IMR-90 (cell line): Measurements from ENCODE around the gene TMEM82. TPM values are rescaled to one million over a fixed set of nuclear protein-coding genes. Genes with fewer than 3 reads are reported as not detected.

Experiments used
- ATAC-seq: fragments of 200-7000 bp; cut with Tn5 transposase; 2 replicates; pipeline ENCODE4 v1.9.1; 2020; ENCODE audit warnings: low read depth, mild to moderate bottlenecking, moderate library complexity
- BruUV-seq: library from RNA; stranded (reverse); fragments of 400-500 nt; replicated peaks from 2 replicates; lab custom pipeline; 2021; lab: Mats Ljungman, UMichigan
- CTCF ChIA-PET: fragments of 300-600 bp; formaldehyde crosslinking; extraction: SDS; loops from one replicate; lab custom pipeline; 2021; ENCODE audit warnings: antibody characterized with exemption; lab: Yijun Ruan, JAX
- POLR2A ChIA-PET: fragments of 300-600 bp; sonication (Branson Sonifier 250); formaldehyde crosslinking; loops from one replicate; lab custom pipeline; 2022; ENCODE audit warnings: antibody characterized with exemption; ENCODE audit not compliant: unreplicated experiment; lab: Charles Lee
- DNase-seq: peaks from one replicate; pipeline ENCODE4 v3.0.0; 2013
- H2AFZ ChIP-seq: replicated peaks from 2 replicates; pipeline ENCODE3; 2013; ENCODE audit warnings: low read length, mild to moderate bottlenecking; ENCODE audit not compliant: poor library complexity
- H2AK5ac ChIP-seq: 2 replicates; pipeline ENCODE4 v1.6.1; 2013; ENCODE audit warnings: low read depth, low read length, inconsistent platforms
- H2AK9ac ChIP-seq: replicated peaks from 2 replicates; pipeline ENCODE3; 2013; ENCODE audit warnings: mild to moderate bottlenecking, low read depth, low read length, moderate library complexity; ENCODE audit not compliant: poor library complexity
- H2BK120ac ChIP-seq: 2 replicates; pipeline ENCODE4 v1.6.1; 2013; ENCODE audit warnings: low read depth, low read length, inconsistent platforms
- H2BK15ac ChIP-seq: 3 replicates; pipeline ENCODE4 v1.6.1; 2013; ENCODE audit warnings: low read depth, low read length, inconsistent platforms
- H2BK20ac ChIP-seq: 2 replicates; pipeline ENCODE4 v1.6.1; 2013; ENCODE audit warnings: low read depth, mild to moderate bottlenecking, inconsistent platforms, low read length, moderate library complexity
- H2BK5ac ChIP-seq: 2 replicates; pipeline ENCODE4 v1.6.1; 2013; ENCODE audit warnings: mild to moderate bottlenecking, low read depth, low read length, inconsistent platforms; ENCODE audit not compliant: poor library complexity, severe bottlenecking
- H3K14ac ChIP-seq: replicated peaks from 2 replicates; pipeline ENCODE4 v1.6.1; 2013; ENCODE audit warnings: low read depth, low read length, inconsistent platforms
- H3K18ac ChIP-seq: 2 replicates; pipeline ENCODE4 v1.6.1; 2013; ENCODE audit warnings: low read depth, low read length, control low read depth
- H3K23ac ChIP-seq: 2 replicates; pipeline ENCODE4 v1.6.1; 2013; ENCODE audit warnings: low read depth, low read length, inconsistent platforms
- H3K27ac ChIP-seq: 2 replicates; pipeline ENCODE4 v1.5.1; 2013; ENCODE audit warnings: mild to moderate bottlenecking, control low read depth, low read length; ENCODE audit not compliant: insufficient read depth
- H3K27me3 ChIP-seq: 2 replicates; pipeline ENCODE4 v1.6.1; 2013; ENCODE audit warnings: low read length; ENCODE audit not compliant: control insufficient read depth, insufficient read depth
- H3K36me3 ChIP-seq: 2 replicates; pipeline ENCODE4 v1.6.1; 2013; ENCODE audit warnings: low read length, mixed read lengths; ENCODE audit not compliant: control insufficient read depth, insufficient read depth
- H3K4ac ChIP-seq: 2 replicates; pipeline ENCODE4 v1.6.1; 2013; ENCODE audit warnings: low read depth, low read length, inconsistent platforms
- H3K4me1 ChIP-seq: 2 replicates; pipeline ENCODE4 v1.6.1; 2013; ENCODE audit warnings: low read length, mixed read lengths; ENCODE audit not compliant: control insufficient read depth, insufficient read depth
- H3K4me2 ChIP-seq: 2 replicates; pipeline ENCODE4 v1.6.1; 2013; ENCODE audit warnings: low read depth, mild to moderate bottlenecking, control low read depth, low read length, moderate library complexity
- H3K4me3 ChIP-seq: 2 replicates; pipeline ENCODE4 v1.5.1; 2013; ENCODE audit warnings: low read depth, mild to moderate bottlenecking, control low read depth, low read length, moderate library complexity; ENCODE audit not compliant: insufficient read depth
- H3K56ac ChIP-seq: 2 replicates; pipeline ENCODE4 v1.6.1; 2013; ENCODE audit warnings: low read length, inconsistent platforms; ENCODE audit not compliant: insufficient read depth; ENCODE audit errors: extremely low read depth
- H3K79me1 ChIP-seq, 2 experiments: 2 replicates each; pipeline ENCODE4 v1.6.1; 2013; ENCODE audit warnings: low read length in 2 of 2, inconsistent platforms in 1 of 2, low read depth in 1 of 2
- H3K9ac ChIP-seq: 2 replicates; pipeline ENCODE4 v1.6.1; 2013; ENCODE audit warnings: low read depth, low read length, control low read depth
- H3K9me1 ChIP-seq: 2 replicates; pipeline ENCODE4 v1.6.1; 2013; ENCODE audit warnings: low read length, inconsistent platforms; ENCODE audit not compliant: insufficient read depth
- H3K9me3 ChIP-seq: 2 replicates; pipeline ENCODE4 v1.6.1; 2013; ENCODE audit warnings: low read length; ENCODE audit not compliant: control insufficient read depth, insufficient read depth
- H4K20me1 ChIP-seq: 2 replicates; pipeline ENCODE4 v1.6.1; 2013; ENCODE audit warnings: low read length, inconsistent platforms; ENCODE audit not compliant: insufficient read depth
- H4K5ac ChIP-seq: 2 replicates; pipeline ENCODE4 v1.6.1; 2013; ENCODE audit warnings: mild to moderate bottlenecking, low read depth, low read length, control low read depth
- H4K8ac ChIP-seq, 2 experiments: 2 replicates each; pipeline ENCODE4 v1.6.1; 2013; ENCODE audit warnings: low read depth in 2 of 2, low read length in 2 of 2, control low read depth in 1 of 2, inconsistent platforms in 1 of 2
- H4K91ac ChIP-seq: 2 replicates; pipeline ENCODE4 v1.6.1; 2013; ENCODE audit warnings: low read depth, low read length, inconsistent platforms; ENCODE audit not compliant: insufficient read depth
- BHLHE40 ChIP-seq: fragments of 150-350 bp; IDR thresholded peaks from 2 replicates; pipeline ENCODE4 v1.6.1; 2016; ENCODE audit warnings: mild to moderate bottlenecking, low read depth, low read length
- CEBPB ChIP-seq: IDR thresholded peaks from 2 replicates; pipeline ENCODE4 v1.6.1; 2012; ENCODE audit warnings: low read depth, low read length, improper control_type of control experiment
- CTCF ChIP-seq: conservative IDR thresholded peaks from 2 replicates; pipeline ENCODE4 v1.5.1; 2012; ENCODE audit warnings: mild to moderate bottlenecking, low read depth, low read length, improper control_type of control experiment
- ELK1 ChIP-seq: fragments of 150-350 bp; IDR thresholded peaks from 2 replicates; pipeline ENCODE4 v1.6.1; 2016; ENCODE audit warnings: low read depth, mild to moderate bottlenecking, low read length, moderate library complexity, borderline replicate concordance
- FOS ChIP-seq: fragments of 150-350 bp; IDR thresholded peaks from 2 replicates; pipeline ENCODE4 v1.6.1; 2016; ENCODE audit warnings: low read depth, low read length
- MAFK ChIP-seq: IDR thresholded peaks from 2 replicates; pipeline ENCODE4 v1.6.1; 2012; ENCODE audit warnings: low read depth, low read length, improper control_type of control experiment
- MAZ ChIP-seq: IDR thresholded peaks from 2 replicates; pipeline ENCODE4 v1.6.1; 2012; ENCODE audit warnings: low read depth, mild to moderate bottlenecking, low read length, improper control_type of control experiment, moderate library complexity, borderline replicate concordance
- MXI1 ChIP-seq: IDR thresholded peaks from 2 replicates; pipeline ENCODE4 v1.6.1; 2012; ENCODE audit warnings: low read depth, mild to moderate bottlenecking, low read length, moderate library complexity, borderline replicate concordance
- NFE2L2 ChIP-seq: fragments of 150-350 bp; IDR thresholded peaks from 2 replicates; pipeline ENCODE4 v1.6.1; 2016; ENCODE audit warnings: low read depth, mild to moderate bottlenecking, low read length
- POLR2A ChIP-seq: IDR thresholded peaks from 2 replicates; pipeline ENCODE4 v1.6.1; 2012; ENCODE audit warnings: mild to moderate bottlenecking, low read depth, low read length
- RAD21 ChIP-seq: IDR thresholded peaks from 2 replicates; pipeline ENCODE4 v1.6.1; 2012; ENCODE audit warnings: low read length, improper control_type of control experiment
- RCOR1 ChIP-seq: IDR thresholded peaks from 2 replicates; pipeline ENCODE4 v1.6.1; 2012; ENCODE audit warnings: mild to moderate bottlenecking, low read length, improper control_type of control experiment; ENCODE audit not compliant: insufficient replicate concordance
- RFX5 ChIP-seq: IDR thresholded peaks from 2 replicates; pipeline ENCODE4 v1.8.0; 2012; ENCODE audit warnings: low read depth, mild to moderate bottlenecking, low read length, moderate library complexity
- SMC3 ChIP-seq: fragments of 150-350 bp; IDR thresholded peaks from 2 replicates; pipeline ENCODE4 v1.6.1; 2016; ENCODE audit warnings: low read depth, mild to moderate bottlenecking, antibody characterized with exemption, low read length, moderate library complexity
- USF2 ChIP-seq: fragments of 150-350 bp; IDR thresholded peaks from 2 replicates; pipeline ENCODE4 v1.6.1; 2017; ENCODE audit warnings: mild to moderate bottlenecking, antibody characterized with exemption, low read length, low read depth
- WGBS, 2 experiments: methylation state at CpG; one replicate each; pipeline versions ENCODE4 v1.1.5 to v1.1.7; 2013; ENCODE audit warnings: missing lambda C conversion rate in 2 of 2; ENCODE audit not compliant: insufficient read length in 1 of 2; ENCODE audit errors: extremely low coverage in 2 of 2; 5-methylcytosine and 5-hydroxymethylcytosine counted together
- dilution Hi-C: fragments of 300-500 bp; cut with HindIII; formaldehyde crosslinking; loops from one replicate; pipeline ENCODE4 v1.14.3; 2018; ENCODE audit warnings: low sequenced_read_pairs; ENCODE audit not compliant: unreplicated experiment
- in situ Hi-C: fragments of 300-500 bp; cut with MboI; formaldehyde crosslinking; loops from 3 replicates; pipeline ENCODE4 v1.14.3; 2019; ENCODE audit warnings: low sequenced_read_pairs, inconsistent platforms, mixed read lengths
- intact Hi-C: fragments of 100-400 bp; cut with micrococcal nuclease; formaldehyde crosslinking; loops from 2 replicates; pipeline ENCODE4 v1.10.0; 2022
- polyA plus RNA-seq, 3 experiments: library from polyadenylated mRNA; depleted of rRNA; stranded (reverse); fragments of >200 nt; gene quantifications; 2 replicates each; pipeline ENCODE4 v1.2.3, GENCODE V29; 2012; ENCODE audit warnings: low replicate concordance in 1 of 3
- total RNA-seq: library from RNA; depleted of rRNA; stranded (reverse); fragments of >200 nt; gene quantifications from 2 replicates; pipeline ENCODE4 v1.2.3, GENCODE V29; 2012

Gene TMEM82
- total and polyA plus RNA-seq, 2 of the 4 experiments (the other 2 are of a cell fraction) = not detected

- Histone ChIP-seq H4K20me1 (peaks cover 46% of the 10 kb centered on the region), H3K14ac (no peak overlapping the region), H2BK20ac (no peak overlapping the region), H3K4ac (no peak overlapping the region), H3K9me3 (no peaks in the 10 kb centered on the region), H2BK120ac (no peak overlapping the region), H3K27ac (no peak overlapping the region), H3K9me1 (peaks cover 17% of the 10 kb centered on the region), H2BK5ac (no peak overlapping the region), H3K4me3 (no peak overlapping the region), H4K5ac (no peak overlapping the region), H3K27me3 (no peaks in the 10 kb centered on the region), H3K4me2 (no peak overlapping the region), H2AK5ac (no peak overlapping the region), H4K8ac (no peak overlapping the region), H3K56ac (no peak overlapping the region), H3K4me1 (peaks cover 11% of the 10 kb centered on the region), H3K23ac (no peak overlapping the region), H2BK15ac (no peak overlapping the region), H2AK9ac (no peak overlapping the region), H4K91ac (no peak overlapping the region), H2AFZ (no peak overlapping the region), H3K79me1 (peaks cover 27 to 48% of the 10 kb centered on the region in 2 experiments), H3K18ac (no peak overlapping the region), H3K9ac (no peak overlapping the region), H3K36me3 (peaks cover 43% of the 10 kb centered on the region)
- intact Hi-C loops (no loop called here), dilution Hi-C loops (no loop called here), in situ Hi-C loops (no loop called here)
- TF ChIP-seq RAD21 = no peak
- no peak for TF ChIP-seq MAFK
- TF ChIP-seq BHLHE40 = no peak
- TF ChIP-seq USF2 = no peak
- no peak for TF ChIP-seq CEBPB
- no peak for TF ChIP-seq MXI1
- no peak for TF ChIP-seq RCOR1
- no peak for TF ChIP-seq FOS
- TF ChIP-seq RFX5 = no peak
- TF ChIP-seq NFE2L2 = no peak
- no peak for TF ChIP-seq ELK1
- no peak for TF ChIP-seq POLR2A
- no peak for TF ChIP-seq SMC3
- no peak for TF ChIP-seq MAZ
- no peak for TF ChIP-seq CTCF
- ATAC-seq (no peak), DNase-seq (no peak)
- BruUV-seq = no TSS peak
- ChIA-PET POLR2A (no interaction called here), CTCF (no interaction called here)
- 92% methylated on average over 6 of the region's 15 CpGs; no CpG with 5 or more reads in 1 of the 2 experiments for WGBS, 2 experiments
Observed at GRCh38 chr1:15764890-15765289, 22.6 kb downstream of the TMEM82 start.
